DMS 273 (cell line): ENCODE data around the gene SDHD.

Source experiments
- DNase-seq: peaks from one replicate; lab custom pipeline; 2025; ENCODE audit not compliant: unreplicated experiment; lab: John Stamatoyannopoulos, UW

SDHD gene

GRCh38 chr11:112100462-112100861, 13.8 kb downstream of the SDHD start:
- no peak for DNase-seq

GRCh38 chr11:112103446-112103845, 16.8 kb downstream of the SDHD start:
- no peak for DNase-seq

GRCh38 chr11:112106070-112106469, 19.4 kb downstream of the SDHD start:
- DNase-seq = no peak

- peak; percentile 58 for DNase-seq
Measured at GRCh38 chr11:112113539-112114457, 27.1 kb downstream of the SDHD start.

GRCh38 chr11:112114460-112114859, 27.8 kb downstream of the SDHD start:
- DNase-seq = no peak

- no peak for DNase-seq
Measured at GRCh38 chr11:112115386-112115785, 28.7 kb downstream of the SDHD start.

GRCh38 chr11:112118176-112118575, 31.5 kb downstream of the SDHD start:
- DNase-seq = peak; percentile 17

GRCh38 chr11:112121981-112122615, 35.4 kb downstream of the SDHD start:
- DNase-seq = no peak

- no peak for DNase-seq
Measured at GRCh38 chr11:112123129-112123528, 36.5 kb downstream of the SDHD start.

GRCh38 chr11:112127056-112127455, 40.4 kb downstream of the SDHD start:
- DNase-seq = no peak

- DNase-seq = peak; percentile 33
Measured at GRCh38 chr11:112128483-112129121, 41.9 kb downstream of the SDHD start.

GRCh38 chr11:112129656-112130055, 43.0 kb downstream of the SDHD start:
- DNase-seq = no peak

GRCh38 chr11:112132737-112133136, 46.1 kb downstream of the SDHD start:
- DNase-seq = no peak

GRCh38 chr11:112134473-112134872, 47.8 kb downstream of the SDHD start:
- DNase-seq = no peak

GRCh38 chr11:112143597-112143996, 56.9 kb downstream of the SDHD start:
- no peak for DNase-seq
